Gastroesophageal sphincter (tissue), 3 donors: ENCODE results near the gene PLEKHA7.

Experiments
- EP300 ChIP-seq: sonication (generic); formaldehyde crosslinking; IDR thresholded peaks from one replicate; pipeline ENCODE4 v1.6.1; 2017; ENCODE audit warnings: antibody characterized with exemption, mild to moderate bottlenecking
- POLR2A ChIP-seq, 2 donors: fragments of 450-650 bp; IDR thresholded peaks; one replicate each; pipeline ENCODE4 v1.6.1; 2017; ENCODE audit warnings: antibody characterized with exemption in 2 of 2, mild to moderate bottlenecking in 2 of 2, moderate library complexity in 1 of 2
- POLR2AphosphoS5 ChIP-seq: sonication (generic); formaldehyde crosslinking; IDR thresholded peaks from one replicate; pipeline ENCODE4 v1.6.1; 2017; ENCODE audit warnings: antibody characterized with exemption
- TF ChIP-seq, protein P1 (sequence below), 4 experiments: fragments of 200-600 bp in 2 of 4; fragments of 450-650 bp in 2 of 4; sonication (generic) in 1 of 4; IDR thresholded peaks; one replicate each; pipeline ENCODE4 v1.5.1; 2017 to 2019; ENCODE audit warnings: antibody characterized with exemption in 4 of 4, mild to moderate bottlenecking in 2 of 4, moderate library complexity in 2 of 4

DNA sequence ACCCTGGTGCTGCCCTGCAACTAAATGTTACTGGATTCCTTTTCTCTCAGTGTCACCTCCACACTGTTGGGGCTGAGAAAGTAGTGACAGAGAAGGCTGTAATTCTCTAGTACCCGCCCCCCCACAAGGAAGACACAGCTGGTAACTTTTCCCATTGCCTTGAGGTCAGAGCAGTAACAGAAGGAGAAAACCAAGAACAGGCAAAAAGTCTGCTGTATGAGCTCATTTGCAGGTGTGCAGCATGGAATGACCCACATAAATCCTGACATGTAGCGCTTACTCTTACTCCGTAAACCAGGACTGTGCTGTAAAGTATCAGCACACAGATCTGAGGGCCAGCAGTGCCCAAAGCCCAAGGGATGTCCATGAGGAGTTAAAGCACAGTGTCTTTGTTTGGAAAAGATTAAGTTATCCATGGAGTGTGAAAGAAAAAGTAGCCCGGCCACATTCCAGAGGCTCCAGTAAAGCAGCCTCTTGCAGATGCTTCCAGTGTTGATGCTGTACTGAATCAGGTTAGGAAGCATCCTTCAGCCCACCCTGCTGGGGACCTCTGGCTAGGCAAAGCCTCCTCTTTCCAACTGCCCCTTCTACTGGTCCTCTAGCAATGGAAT is 120.7 kb downstream of the PLEKHA7 start:
- TF ChIP-seq POLR2AphosphoS5 (no peak), POLR2A (IDR thresholded peaks at IDR 0.05) (no peak), EP300 (no peak)
- TF ChIP-seq, protein P1, sequence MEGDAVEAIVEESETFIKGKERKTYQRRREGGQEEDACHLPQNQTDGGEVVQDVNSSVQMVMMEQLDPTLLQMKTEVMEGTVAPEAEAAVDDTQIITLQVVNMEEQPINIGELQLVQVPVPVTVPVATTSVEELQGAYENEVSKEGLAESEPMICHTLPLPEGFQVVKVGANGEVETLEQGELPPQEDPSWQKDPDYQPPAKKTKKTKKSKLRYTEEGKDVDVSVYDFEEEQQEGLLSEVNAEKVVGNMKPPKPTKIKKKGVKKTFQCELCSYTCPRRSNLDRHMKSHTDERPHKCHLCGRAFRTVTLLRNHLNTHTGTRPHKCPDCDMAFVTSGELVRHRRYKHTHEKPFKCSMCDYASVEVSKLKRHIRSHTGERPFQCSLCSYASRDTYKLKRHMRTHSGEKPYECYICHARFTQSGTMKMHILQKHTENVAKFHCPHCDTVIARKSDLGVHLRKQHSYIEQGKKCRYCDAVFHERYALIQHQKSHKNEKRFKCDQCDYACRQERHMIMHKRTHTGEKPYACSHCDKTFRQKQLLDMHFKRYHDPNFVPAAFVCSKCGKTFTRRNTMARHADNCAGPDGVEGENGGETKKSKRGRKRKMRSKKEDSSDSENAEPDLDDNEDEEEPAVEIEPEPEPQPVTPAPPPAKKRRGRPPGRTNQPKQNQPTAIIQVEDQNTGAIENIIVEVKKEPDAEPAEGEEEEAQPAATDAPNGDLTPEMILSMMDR (IDR thresholded peaks at IDR 0.05) = no peak
